ENCODE measurements around the gene ACADSB.

Gene ACADSB

DNA sequence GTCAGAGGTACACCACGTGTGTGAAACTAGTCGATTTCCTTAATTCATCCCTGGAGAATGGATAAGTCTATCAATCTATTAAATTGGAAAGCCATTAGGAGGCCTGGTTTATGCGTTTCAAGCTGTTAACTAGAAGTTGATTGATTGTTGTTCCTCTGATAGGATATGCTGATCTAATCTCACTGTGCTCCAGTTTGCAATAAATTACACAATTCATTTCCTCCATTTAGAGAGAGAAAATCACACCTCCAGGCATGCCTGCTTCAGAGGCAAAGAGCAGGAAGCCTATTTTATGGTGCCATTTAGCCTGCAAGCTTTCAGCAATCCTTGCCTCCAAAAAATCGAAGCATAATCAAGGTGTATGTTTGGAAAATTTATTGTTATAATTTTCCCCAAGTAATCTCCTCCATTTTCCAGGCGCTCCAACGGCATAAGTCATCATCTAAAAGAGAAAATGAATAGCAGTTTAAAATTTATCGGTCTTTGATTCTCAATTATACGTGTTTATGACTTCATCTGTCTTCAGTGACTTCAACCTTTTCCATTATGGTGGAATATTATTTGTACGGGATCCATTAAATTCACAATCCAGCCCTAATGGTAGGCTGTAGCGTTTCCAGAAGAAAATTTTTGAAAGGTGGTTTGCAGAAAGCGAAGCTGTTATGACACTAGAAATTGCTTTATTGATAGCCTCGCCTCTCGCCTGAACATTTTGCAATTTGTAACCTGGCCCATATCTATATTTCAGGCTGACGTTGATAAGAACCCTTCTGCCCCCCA is 84.0 kb downstream of the ACADSB start:
- TF ChIP-seq, protein P1, sequence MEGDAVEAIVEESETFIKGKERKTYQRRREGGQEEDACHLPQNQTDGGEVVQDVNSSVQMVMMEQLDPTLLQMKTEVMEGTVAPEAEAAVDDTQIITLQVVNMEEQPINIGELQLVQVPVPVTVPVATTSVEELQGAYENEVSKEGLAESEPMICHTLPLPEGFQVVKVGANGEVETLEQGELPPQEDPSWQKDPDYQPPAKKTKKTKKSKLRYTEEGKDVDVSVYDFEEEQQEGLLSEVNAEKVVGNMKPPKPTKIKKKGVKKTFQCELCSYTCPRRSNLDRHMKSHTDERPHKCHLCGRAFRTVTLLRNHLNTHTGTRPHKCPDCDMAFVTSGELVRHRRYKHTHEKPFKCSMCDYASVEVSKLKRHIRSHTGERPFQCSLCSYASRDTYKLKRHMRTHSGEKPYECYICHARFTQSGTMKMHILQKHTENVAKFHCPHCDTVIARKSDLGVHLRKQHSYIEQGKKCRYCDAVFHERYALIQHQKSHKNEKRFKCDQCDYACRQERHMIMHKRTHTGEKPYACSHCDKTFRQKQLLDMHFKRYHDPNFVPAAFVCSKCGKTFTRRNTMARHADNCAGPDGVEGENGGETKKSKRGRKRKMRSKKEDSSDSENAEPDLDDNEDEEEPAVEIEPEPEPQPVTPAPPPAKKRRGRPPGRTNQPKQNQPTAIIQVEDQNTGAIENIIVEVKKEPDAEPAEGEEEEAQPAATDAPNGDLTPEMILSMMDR (conservative IDR thresholded peaks at IDR 0.05; ENCODE audit: low read length), result no peak
- DNase-seq (ENCODE audit: low read depth), result no peak
- H3K4me3 ChIP-seq (ENCODE audit: low read length), result no peak overlapping the region

DNA sequence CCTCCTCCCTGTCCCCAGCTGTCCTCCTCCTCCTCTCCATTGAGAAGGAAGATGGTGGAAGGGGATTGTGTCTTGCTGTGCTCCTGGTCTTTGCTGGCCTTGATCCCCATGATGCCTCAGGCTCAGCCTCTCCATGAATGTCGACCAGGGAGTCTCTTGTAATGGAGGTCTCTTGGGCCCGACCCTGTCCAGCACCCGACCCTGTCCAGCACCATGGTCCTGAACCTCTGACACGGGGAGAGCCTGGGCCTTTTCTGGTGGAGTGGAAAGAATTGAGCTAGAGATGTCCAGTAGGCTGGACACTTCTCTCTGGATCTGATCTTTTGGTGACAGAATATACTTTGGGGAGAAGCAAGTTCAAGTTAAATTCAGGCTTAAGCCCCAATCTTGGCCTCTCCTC is 84.7 kb downstream of the ACADSB start:
- TF ChIP-seq, protein P1 (conservative IDR thresholded peaks at IDR 0.05; ENCODE audit: low read length), result no peak
- DNase-seq (ENCODE audit: low read depth), result no peak

DNA sequence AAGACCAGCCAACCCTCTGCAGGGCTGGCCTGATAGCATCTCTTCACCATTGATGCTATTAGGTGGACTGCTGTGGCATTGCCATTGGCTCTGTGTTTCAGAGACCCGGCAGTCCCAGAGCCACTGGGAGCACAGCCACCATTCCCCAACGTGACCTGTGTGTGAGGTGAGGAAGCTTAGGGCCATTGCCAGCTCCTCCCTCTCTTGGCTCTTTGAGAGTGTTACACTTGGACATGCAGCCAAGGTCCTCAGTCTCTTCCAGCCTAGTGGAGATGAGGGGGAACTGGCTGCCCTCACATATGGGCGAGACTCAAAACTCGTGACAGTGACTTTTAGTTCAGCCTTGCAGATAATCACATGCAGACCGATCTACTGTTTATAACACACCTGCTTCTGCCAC is 87.6 kb downstream of the ACADSB start:
- no peak for DNase-seq (ENCODE audit: low read depth)
- TF ChIP-seq, protein P1 (conservative IDR thresholded peaks at IDR 0.05; ENCODE audit: low read length), result no peak
- H3K4me3 ChIP-seq (ENCODE audit: low read length), result no peak overlapping the region

More for the DNA sequence above, 84.7 kb downstream of the ACADSB start:
- no peak overlapping the region for H3K4me3 ChIP-seq (ENCODE audit: low read length)

DNA sequence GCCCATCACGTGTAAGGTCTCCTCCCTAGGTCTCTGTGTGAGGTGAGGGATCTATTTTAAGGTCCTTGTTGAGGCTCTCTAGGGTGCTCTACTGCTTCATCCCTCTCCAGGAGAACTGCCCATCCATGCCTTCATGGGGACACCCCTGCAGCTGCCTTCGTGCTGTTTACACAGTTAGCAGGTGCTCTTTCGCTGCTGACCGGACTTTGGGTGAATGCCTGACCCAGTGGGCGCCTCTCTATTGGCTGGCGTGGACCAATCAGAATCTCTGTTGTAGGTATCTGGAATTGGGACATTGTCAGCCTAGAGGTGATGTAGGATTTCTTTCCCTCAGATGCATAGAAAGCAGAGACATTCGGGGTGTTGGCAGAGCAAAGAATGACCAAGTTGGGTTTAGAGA is 88.2 kb downstream of the ACADSB start:
- no peak overlapping the region for H3K4me3 ChIP-seq (ENCODE audit: low read length)
- DNase-seq (ENCODE audit: low read depth), result no peak
- TF ChIP-seq, protein P1 (conservative IDR thresholded peaks at IDR 0.05; ENCODE audit: low read length), result no peak

DNA sequence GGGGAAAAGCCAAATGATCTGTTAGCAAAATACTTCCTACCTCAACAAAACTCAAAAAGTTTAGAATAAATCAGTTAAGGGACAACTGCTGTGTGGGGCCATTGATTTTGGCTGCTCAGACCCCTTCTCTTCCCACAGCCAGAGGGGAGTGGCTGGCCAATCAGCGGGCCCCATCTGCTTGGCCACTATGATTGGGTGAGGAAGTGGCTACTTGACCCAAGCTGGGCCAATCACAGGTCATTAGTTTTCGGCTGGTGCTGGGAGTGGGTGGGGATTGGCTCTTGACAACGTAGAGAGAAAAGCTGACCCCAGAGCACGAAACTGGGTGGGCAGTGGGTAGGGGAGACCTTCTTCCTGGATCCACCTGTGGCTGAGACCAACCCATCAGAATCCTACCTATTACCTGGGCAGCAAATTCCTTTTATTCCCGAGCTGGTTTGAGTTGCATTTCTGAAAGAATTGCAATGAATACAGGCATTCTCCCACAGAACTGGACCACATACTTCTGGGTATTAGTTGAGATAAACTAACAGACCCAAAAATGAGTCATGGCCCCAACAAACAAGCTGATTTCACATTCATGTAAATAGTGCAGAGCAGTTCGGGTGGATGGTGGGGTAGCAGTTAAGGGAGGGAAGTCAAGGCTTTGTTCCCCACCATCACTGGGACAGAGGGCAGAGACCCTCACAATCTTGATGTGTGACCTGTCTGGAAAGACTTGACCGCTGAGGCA is 91.4 kb downstream of the ACADSB start:
- TF ChIP-seq, protein P1 (conservative IDR thresholded peaks at IDR 0.05; ENCODE audit: low read length), result no peak
- no peak overlapping the region for H3K4me3 ChIP-seq (ENCODE audit: low read length)
- DNase-seq (ENCODE audit: low read depth), result no peak

DNA sequence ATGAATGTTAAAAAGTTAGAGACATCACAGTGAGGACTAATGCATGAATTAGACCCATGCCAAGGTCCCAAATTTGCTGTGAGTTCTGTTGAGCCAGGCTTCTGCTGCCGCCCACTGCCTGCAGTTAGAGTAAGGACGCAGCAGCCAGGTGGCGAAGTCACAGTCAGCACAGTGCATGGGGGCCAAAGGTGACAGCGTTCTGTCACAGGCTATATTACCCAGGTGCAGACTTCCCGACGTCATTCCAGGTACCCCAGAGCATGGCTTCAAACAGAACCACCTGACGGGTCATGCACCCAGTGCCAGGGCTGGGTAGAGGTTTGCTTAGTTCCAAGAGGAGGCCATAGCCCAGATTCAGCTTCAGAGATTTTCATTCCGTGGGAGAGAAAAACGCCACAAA is 93.1 kb downstream of the ACADSB start:
- DNase-seq (ENCODE audit: low read depth), result no peak
- no peak overlapping the region for H3K4me3 ChIP-seq (ENCODE audit: low read length)
- TF ChIP-seq, protein P1 (conservative IDR thresholded peaks at IDR 0.05; ENCODE audit: low read length), result no peak

DNA sequence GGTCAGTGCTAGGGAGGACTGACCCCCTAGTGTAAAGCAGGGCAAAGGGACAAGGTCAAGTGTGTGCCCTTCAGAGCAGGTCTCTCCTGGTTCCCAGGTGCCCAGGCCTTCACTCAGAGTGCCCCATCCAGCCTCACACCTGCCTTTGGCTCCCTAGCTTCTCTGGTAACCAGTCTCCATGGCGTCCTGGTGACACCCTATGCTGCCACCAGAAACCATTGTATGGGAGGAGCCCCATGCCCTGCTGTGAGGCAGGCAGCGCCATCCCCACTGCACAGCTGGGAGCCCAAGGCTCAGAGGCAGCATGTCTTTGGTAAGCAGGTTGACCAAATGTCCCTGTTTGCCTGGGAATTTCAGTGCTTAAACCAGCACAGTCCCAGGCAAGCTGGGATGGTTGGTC is 93.9 kb downstream of the ACADSB start:
- DNase-seq (ENCODE audit: low read depth), result no peak
- TF ChIP-seq, protein P1 (conservative IDR thresholded peaks at IDR 0.05; ENCODE audit: low read length), result no peak
- H3K4me3 ChIP-seq (ENCODE audit: low read length), result no peak overlapping the region
